ENCODE measurements around the gene TMEM205. TPM values are rescaled to one million over a fixed set of nuclear protein-coding genes. Genes with fewer than 3 reads are reported as not detected.
A peak's percentile ranks its signal among the peaks of the same experiment; 100 is the strongest.

TMEM205 gene
- total RNA-seq, 1 donor from 2014 or later: 46.0 TPM

DNA sequence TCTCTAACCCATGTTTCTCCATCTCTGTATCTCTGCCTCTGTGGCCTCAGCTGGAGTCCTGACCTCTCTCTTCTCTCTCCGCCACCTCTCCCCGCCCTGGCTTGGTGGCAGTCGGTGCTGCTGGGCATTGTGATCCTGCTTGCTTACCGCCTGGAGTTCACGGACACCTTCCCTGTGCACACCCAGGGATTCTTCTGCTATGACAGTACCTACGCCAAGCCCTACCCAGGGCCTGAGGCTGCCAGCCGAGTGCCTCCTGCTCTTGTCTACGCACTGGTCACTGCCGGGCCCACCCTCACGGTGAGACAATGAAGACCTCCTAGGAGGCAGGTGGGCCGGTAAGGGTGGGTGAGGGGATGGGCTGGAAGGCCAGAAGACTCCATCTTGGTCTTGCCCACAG lies 13.4 kb upstream of the TMEM205 start:
- H4K20me1 ChIP-seq (ENCODE audit: insufficient read depth, low read length): peaks cover 37% of the 10 kb centered on the region
- no peaks in the 10 kb centered on the region for H3K27me3 ChIP-seq (ENCODE audit: insufficient read depth, low read length)
- no peak overlapping the region for H3K27ac Mint-ChIP-seq (ENCODE audit: unreplicated experiment)
- FAIRE-seq (no peak), DNase-seq (ENCODE audit: low read depth) (no peak)
- H3K9me3 Mint-ChIP-seq (ENCODE audit: unreplicated experiment): peaks cover 2% of the 10 kb centered on the region
- no peak overlapping the region for H2AFZ ChIP-seq (ENCODE audit: low read depth, low read length)
- peaks cover 8% of the 10 kb centered on the region for H3K4me1 ChIP-seq (ENCODE audit: insufficient read depth, low read length)
- peaks cover 8% of the 10 kb centered on the region for H3K27me3 Mint-ChIP-seq (ENCODE audit: low read depth, unreplicated experiment)
- no peaks in the 10 kb centered on the region for H3K9me3 ChIP-seq (ENCODE audit: insufficient read depth, low read depth, low read length)
- no peaks in the 10 kb centered on the region for H3K36me3 ChIP-seq (ENCODE audit: insufficient read depth, low read length)
- no peak overlapping the region for H3K4me2 ChIP-seq (ENCODE audit: low read length)
- no peak overlapping the region for H3K9ac ChIP-seq (ENCODE audit: low read length)
- H3K4me3 ChIP-seq (ENCODE audit: insufficient read depth, low read depth, low read length): no peak overlapping the region
- no peak overlapping the region for H3K27ac ChIP-seq (ENCODE audit: low read depth, low read length)
- TF ChIP-seq, protein P1, sequence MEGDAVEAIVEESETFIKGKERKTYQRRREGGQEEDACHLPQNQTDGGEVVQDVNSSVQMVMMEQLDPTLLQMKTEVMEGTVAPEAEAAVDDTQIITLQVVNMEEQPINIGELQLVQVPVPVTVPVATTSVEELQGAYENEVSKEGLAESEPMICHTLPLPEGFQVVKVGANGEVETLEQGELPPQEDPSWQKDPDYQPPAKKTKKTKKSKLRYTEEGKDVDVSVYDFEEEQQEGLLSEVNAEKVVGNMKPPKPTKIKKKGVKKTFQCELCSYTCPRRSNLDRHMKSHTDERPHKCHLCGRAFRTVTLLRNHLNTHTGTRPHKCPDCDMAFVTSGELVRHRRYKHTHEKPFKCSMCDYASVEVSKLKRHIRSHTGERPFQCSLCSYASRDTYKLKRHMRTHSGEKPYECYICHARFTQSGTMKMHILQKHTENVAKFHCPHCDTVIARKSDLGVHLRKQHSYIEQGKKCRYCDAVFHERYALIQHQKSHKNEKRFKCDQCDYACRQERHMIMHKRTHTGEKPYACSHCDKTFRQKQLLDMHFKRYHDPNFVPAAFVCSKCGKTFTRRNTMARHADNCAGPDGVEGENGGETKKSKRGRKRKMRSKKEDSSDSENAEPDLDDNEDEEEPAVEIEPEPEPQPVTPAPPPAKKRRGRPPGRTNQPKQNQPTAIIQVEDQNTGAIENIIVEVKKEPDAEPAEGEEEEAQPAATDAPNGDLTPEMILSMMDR (IDR thresholded peaks at IDR 0.05; ENCODE audit: insufficient read depth, low read depth, low read length): no peak
- no peak for TF ChIP-seq EZH2 (IDR thresholded peaks at IDR 0.05; ENCODE audit: insufficient read depth, low read length)
- peaks cover 6% of the 10 kb centered on the region for H3K79me2 ChIP-seq (ENCODE audit: insufficient read depth, low read length)
- peaks cover 20% of the 10 kb centered on the region for H3K36me3 Mint-ChIP-seq (ENCODE audit: low read depth, unreplicated experiment)
- H3K4me1 Mint-ChIP-seq (ENCODE audit: low read depth, unreplicated experiment): peaks cover 4% of the 10 kb centered on the region
- H3K4me3 Mint-ChIP-seq (ENCODE audit: unreplicated experiment): no peak overlapping the region

DNA sequence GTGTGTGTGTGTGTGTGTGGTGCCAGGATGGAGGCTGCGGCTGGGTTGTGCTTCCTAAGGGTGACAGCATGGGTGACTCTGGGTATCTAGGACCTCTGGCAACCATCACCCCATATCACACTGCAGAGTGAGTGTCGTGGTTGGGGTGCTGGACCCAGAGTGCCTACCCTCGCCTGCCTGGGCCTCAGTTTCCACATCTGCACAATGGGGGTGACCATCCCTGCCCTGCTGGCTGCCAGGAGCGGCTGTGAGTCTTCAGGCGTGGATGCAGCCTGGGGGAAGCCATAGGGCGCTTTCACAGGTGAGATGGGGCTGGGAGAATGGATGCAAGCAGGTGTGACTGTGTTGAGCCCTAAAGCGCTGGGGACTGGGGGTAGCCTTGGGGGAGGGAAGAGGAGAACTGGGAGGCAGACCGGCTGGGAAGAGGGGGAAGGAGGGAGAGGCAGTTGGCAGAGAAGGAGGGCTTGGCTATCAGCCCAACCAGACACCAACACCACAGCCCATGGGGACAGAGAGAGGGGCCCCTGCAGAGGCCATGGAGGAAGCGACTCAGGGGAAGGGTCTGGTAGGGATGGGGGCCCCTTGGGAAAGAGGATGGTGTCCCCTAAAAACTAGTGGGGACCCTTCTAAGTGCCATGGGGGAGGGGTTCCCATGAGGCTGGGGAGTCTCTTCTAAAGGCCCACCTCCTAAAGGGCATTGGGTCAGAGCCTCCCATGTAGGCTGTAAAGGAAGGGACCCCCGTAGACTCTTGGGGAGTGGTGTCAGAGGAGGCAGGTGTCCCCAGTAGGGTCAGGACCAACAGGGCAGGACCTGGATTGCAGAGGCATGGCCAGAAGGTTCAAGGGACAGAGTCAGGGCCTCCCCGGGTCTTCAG lies 10.8 kb upstream of the TMEM205 start:
- H3K4me1 ChIP-seq (ENCODE audit: insufficient read depth, low read length): peaks cover 8% of the 10 kb centered on the region
- Mint-ChIP-seq H3K27ac (ENCODE audit: unreplicated experiment) (no peak overlapping the region), H3K4me1 (ENCODE audit: low read depth, unreplicated experiment) (peaks cover 4% of the 10 kb centered on the region), H3K9me3 (ENCODE audit: unreplicated experiment) (peaks cover 2% of the 10 kb centered on the region), H3K4me3 (ENCODE audit: unreplicated experiment) (peak overlapping the region; percentile 91), H3K27me3 (ENCODE audit: low read depth, unreplicated experiment) (peaks cover 8% of the 10 kb centered on the region), H3K36me3 (ENCODE audit: low read depth, unreplicated experiment) (peaks cover 16% of the 10 kb centered on the region)
- H3K27ac ChIP-seq (ENCODE audit: low read depth, low read length): no peak overlapping the region
- no peaks in the 10 kb centered on the region for H3K36me3 ChIP-seq (ENCODE audit: insufficient read depth, low read length)
- H3K4me3 ChIP-seq (ENCODE audit: insufficient read depth, low read depth, low read length): no peak overlapping the region
- H3K27me3 ChIP-seq (ENCODE audit: insufficient read depth, low read length): no peaks in the 10 kb centered on the region
- H3K9ac ChIP-seq (ENCODE audit: low read length): no peak overlapping the region
- peak overlapping the region; percentile 96 for H3K4me2 ChIP-seq (ENCODE audit: low read length)
- H3K79me2 ChIP-seq (ENCODE audit: insufficient read depth, low read length): peaks cover 6% of the 10 kb centered on the region
- H2AFZ ChIP-seq (ENCODE audit: low read depth, low read length): no peak overlapping the region
- TF ChIP-seq EZH2 (IDR thresholded peaks at IDR 0.05; ENCODE audit: insufficient read depth, low read length): no peak
- TF ChIP-seq, protein P1 (IDR thresholded peaks at IDR 0.05; ENCODE audit: insufficient read depth, low read depth, low read length): no peak
- no peak for FAIRE-seq
- H3K9me3 ChIP-seq (ENCODE audit: insufficient read depth, low read depth, low read length): no peaks in the 10 kb centered on the region
- DNase-seq (ENCODE audit: low read depth): no peak
- H4K20me1 ChIP-seq (ENCODE audit: insufficient read depth, low read length): peaks cover 37% of the 10 kb centered on the region

DNA sequence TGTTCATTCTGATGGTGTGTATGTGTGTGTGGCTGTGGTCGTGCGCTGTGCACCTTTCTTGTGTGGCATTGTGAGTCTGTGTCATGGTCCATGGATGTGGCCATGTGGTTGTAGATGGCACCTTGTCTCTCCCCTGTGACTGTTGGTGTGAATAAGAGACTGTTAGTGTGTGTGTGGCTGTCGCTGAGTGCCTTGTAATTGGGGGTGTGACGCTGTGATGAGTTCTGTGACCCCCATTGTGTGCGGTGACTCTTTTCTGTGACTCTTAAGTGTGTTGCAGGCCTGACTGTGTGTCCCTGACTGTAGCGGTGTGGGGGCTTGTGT lies 10.0 kb upstream of the TMEM205 start:
- Histone ChIP-seq H3K4me3 (ENCODE audit: insufficient read depth, low read depth, low read length) (peak overlapping the region; percentile 68), H3K27ac (ENCODE audit: low read depth, low read length) (no peak overlapping the region), H3K27me3 (ENCODE audit: insufficient read depth, low read length) (no peaks in the 10 kb centered on the region), H2AFZ (ENCODE audit: low read depth, low read length) (no peak overlapping the region), H3K4me2 (ENCODE audit: low read length) (peak overlapping the region; percentile 96), H4K20me1 (ENCODE audit: insufficient read depth, low read length) (peaks cover 35% of the 10 kb centered on the region), H3K9ac (ENCODE audit: low read length) (peak overlapping the region; percentile 71), H3K79me2 (ENCODE audit: insufficient read depth, low read length) (peaks cover 6% of the 10 kb centered on the region), H3K36me3 (ENCODE audit: insufficient read depth, low read length) (no peaks in the 10 kb centered on the region), H3K4me1 (ENCODE audit: insufficient read depth, low read length) (peaks cover 8% of the 10 kb centered on the region), H3K9me3 (ENCODE audit: insufficient read depth, low read depth, low read length) (no peaks in the 10 kb centered on the region)
- no peak for DNase-seq (ENCODE audit: low read depth)
- no peak for FAIRE-seq
- Mint-ChIP-seq H3K4me3 (ENCODE audit: unreplicated experiment) (peak overlapping the region; percentile 91), H3K27ac (ENCODE audit: unreplicated experiment) (peak overlapping the region; percentile 9), H3K27me3 (ENCODE audit: low read depth, unreplicated experiment) (peaks cover 10% of the 10 kb centered on the region), H3K36me3 (ENCODE audit: low read depth, unreplicated experiment) (peaks cover 15% of the 10 kb centered on the region), H3K9me3 (ENCODE audit: unreplicated experiment) (peaks cover 2% of the 10 kb centered on the region), H3K4me1 (ENCODE audit: low read depth, unreplicated experiment) (peaks cover 4% of the 10 kb centered on the region)
- TF ChIP-seq EZH2 (IDR thresholded peaks at IDR 0.05; ENCODE audit: insufficient read depth, low read length): no peak
- TF ChIP-seq, protein P1 (IDR thresholded peaks at IDR 0.05; ENCODE audit: insufficient read depth, low read depth, low read length): no peak

Data from astrocyte (in vitro differentiated cells and primary cell).